Neural crest cell (in vitro differentiated cells): ENCODE data around the gene CTDSPL. TPM values are rescaled to one million over a fixed set of nuclear protein-coding genes. Genes with fewer than 3 reads are reported as not detected.

Experiments used
- DNase-seq: peaks from one replicate; pipeline ENCODE4 v3.0.0; 2021; ENCODE audit warnings: low read depth, mixed read lengths, low spot score
- H3K27ac Mint-ChIP-seq: one replicate; pipeline ENCODE4 v1.8.0; 2021; ENCODE audit warnings: mild to moderate bottlenecking, mixed read lengths; ENCODE audit not compliant: unreplicated experiment
- H3K27me3 Mint-ChIP-seq: 2 replicates; pipeline ENCODE4 v1.8.0; 2021; ENCODE audit warnings: low read depth, mild to moderate bottlenecking, mixed read lengths
- H3K36me3 Mint-ChIP-seq: 2 replicates; pipeline ENCODE4 v1.8.0; 2021; ENCODE audit warnings: low read depth, mild to moderate bottlenecking, mixed read lengths
- H3K4me1 Mint-ChIP-seq: 2 replicates; pipeline ENCODE4 v1.8.0; 2021; ENCODE audit warnings: mixed read lengths
- H3K4me3 Mint-ChIP-seq: one replicate; pipeline ENCODE4 v1.8.0; 2021; ENCODE audit warnings: mild to moderate bottlenecking, mixed read lengths
- H3K9me3 Mint-ChIP-seq: 2 replicates; pipeline ENCODE4 v1.8.0; 2021; ENCODE audit warnings: mixed read lengths
- total RNA-seq: library from RNA; stranded (reverse); gene quantifications from 2 replicates; pipeline ENCODE4 v1.2.1, GENCODE V29; 2021
- TF ChIP-seq, protein P1 (sequence below): fragments of 200-600 bp; sonication (generic); conservative IDR thresholded peaks from 2 replicates; pipeline ENCODE4 v1.5.0; 2021; ENCODE audit warnings: antibody characterized with exemption, mild to moderate bottlenecking

CTDSPL gene
- total RNA-seq, 1 donor from 2014 or later: 42.2 TPM

DNA sequence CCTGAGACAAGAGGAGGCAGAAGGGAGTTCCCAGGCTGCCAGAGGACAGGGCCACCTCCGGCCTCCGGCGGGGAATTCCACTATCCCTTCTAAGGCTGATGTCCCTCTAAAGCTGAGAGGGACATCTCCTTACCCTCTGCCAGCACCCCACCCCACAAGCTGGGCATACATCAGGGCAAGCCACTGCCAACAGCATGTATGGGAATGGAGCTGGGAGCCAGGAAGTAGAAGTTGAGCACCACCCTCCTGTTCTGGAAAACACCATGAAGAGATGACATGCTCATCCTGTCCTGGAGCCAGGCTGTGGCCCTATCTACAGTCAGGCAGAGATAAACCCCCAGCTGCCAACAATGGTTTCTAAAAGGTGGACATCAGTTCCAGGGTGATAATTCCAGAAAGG is 160.6 kb downstream of the CTDSPL start:
- H3K4me3 Mint-ChIP-seq: peak overlapping the region; percentile 60
- H3K4me1 Mint-ChIP-seq: peaks cover 22% of the 10 kb centered on the region
- DNase-seq: no peak
- H3K9me3 Mint-ChIP-seq: no peaks in the 10 kb centered on the region
- TF ChIP-seq, protein P1, sequence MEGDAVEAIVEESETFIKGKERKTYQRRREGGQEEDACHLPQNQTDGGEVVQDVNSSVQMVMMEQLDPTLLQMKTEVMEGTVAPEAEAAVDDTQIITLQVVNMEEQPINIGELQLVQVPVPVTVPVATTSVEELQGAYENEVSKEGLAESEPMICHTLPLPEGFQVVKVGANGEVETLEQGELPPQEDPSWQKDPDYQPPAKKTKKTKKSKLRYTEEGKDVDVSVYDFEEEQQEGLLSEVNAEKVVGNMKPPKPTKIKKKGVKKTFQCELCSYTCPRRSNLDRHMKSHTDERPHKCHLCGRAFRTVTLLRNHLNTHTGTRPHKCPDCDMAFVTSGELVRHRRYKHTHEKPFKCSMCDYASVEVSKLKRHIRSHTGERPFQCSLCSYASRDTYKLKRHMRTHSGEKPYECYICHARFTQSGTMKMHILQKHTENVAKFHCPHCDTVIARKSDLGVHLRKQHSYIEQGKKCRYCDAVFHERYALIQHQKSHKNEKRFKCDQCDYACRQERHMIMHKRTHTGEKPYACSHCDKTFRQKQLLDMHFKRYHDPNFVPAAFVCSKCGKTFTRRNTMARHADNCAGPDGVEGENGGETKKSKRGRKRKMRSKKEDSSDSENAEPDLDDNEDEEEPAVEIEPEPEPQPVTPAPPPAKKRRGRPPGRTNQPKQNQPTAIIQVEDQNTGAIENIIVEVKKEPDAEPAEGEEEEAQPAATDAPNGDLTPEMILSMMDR: no peak
- no peak overlapping the region for H3K27ac Mint-ChIP-seq
- H3K36me3 Mint-ChIP-seq: no peaks in the 10 kb centered on the region
- peaks cover 1% of the 10 kb centered on the region for H3K27me3 Mint-ChIP-seq

DNA sequence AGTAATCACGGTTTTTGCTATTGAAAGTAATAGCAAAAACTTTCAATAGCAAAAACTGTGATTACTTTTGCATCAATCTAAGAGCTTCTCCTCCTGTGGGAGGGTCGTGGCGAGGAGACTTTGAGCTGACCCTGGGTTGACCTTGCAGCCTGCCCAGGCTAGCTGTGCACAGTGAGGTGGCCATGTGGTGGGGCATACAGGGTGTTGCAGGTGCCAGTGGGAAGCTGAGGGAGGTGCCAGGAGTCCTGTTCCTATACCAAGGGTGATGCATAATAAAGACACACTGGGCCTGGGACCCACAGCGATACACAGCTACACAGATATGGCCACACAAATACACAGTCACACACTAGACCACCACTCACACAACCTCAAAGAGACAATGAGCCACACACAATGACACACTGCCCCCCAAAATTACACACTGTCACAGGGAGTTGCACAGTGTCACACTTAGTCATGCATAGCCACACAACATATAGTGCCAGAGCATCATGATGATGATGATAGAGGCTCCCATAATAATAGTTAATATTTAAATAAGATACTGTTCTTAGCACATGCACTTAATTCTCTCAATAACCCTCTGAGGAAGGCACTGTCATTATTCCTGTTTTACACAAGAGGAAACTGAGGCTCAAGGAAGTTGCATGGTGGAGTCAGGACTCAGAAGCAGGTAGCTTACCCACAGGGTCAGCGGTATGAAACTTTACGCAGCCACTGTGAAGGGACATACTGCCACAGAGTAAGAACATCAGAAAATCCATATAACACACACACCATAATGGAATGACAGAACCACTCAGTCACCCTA is 161.4 kb downstream of the CTDSPL start:
- Mint-ChIP-seq H3K36me3 (no peaks in the 10 kb centered on the region), H3K4me1 (peaks cover 26% of the 10 kb centered on the region), H3K27me3 (peaks cover 7% of the 10 kb centered on the region), H3K27ac (no peak overlapping the region), H3K4me3 (peak overlapping the region; percentile 97), H3K9me3 (no peaks in the 10 kb centered on the region)
- no peak for DNase-seq
- TF ChIP-seq, protein P1: no peak

- TF ChIP-seq, protein P1: no peak
- Mint-ChIP-seq H3K9me3 (no peaks in the 10 kb centered on the region), H3K27me3 (peaks cover 17% of the 10 kb centered on the region), H3K36me3 (no peaks in the 10 kb centered on the region), H3K4me1 (peaks cover 32% of the 10 kb centered on the region), H3K27ac (no peak overlapping the region), H3K4me3 (peak overlapping the region; percentile 95)
- DNase-seq: no peak
Measured at GRCh38 chr3:38026856-38027255, 165.2 kb downstream of the CTDSPL start.

GRCh38 chr3:38027466-38028465 is 166.1 kb downstream of the CTDSPL start:
- Mint-ChIP-seq H3K27ac (no peak overlapping the region), H3K4me3 (peak overlapping the region; percentile 95), H3K36me3 (no peaks in the 10 kb centered on the region), H3K4me1 (peaks cover 32% of the 10 kb centered on the region), H3K27me3 (peaks cover 17% of the 10 kb centered on the region), H3K9me3 (no peaks in the 10 kb centered on the region)
- TF ChIP-seq, protein P1: no peak
- no peak for DNase-seq

- Mint-ChIP-seq H3K27me3 (peaks cover 17% of the 10 kb centered on the region), H3K4me1 (peaks cover 29% of the 10 kb centered on the region), H3K9me3 (no peaks in the 10 kb centered on the region), H3K27ac (no peak overlapping the region), H3K36me3 (no peaks in the 10 kb centered on the region), H3K4me3 (peak overlapping the region; percentile 95)
- TF ChIP-seq, protein P1: no peak
- peak; percentile 30 for DNase-seq
Measured at GRCh38 chr3:38028621-38029361, 167.1 kb downstream of the CTDSPL start.
